HG03066 (cell line): ENCODE data around the gene SMIM23.

Source experiments
- ATAC-seq: cut with Tn5 transposase; IDR thresholded peaks from one replicate; pipeline ENCODE4 v1.9.1; 2021; ENCODE audit warnings: low read depth; ENCODE audit not compliant: unreplicated experiment

SMIM23 gene

DNA sequence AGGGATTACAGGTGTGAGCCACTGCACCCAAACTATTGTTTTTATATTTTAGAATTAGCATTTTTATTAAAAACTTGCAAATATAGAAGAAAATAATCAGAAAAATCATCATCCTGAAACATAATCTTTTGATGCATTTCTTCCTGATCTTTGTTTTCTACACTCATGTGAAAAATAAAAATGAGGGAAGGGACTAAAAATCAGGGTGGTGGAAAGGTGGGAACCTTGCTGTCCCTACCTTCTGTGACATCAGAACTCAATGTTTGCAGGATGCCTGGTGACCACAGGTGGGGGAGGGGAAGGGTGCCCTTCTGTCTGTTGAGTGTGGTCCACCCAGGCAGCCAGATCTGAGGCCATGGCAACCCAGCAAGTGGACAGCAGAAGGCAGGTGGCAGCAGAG lies at the start of gene SMIM23:
TSS of gene SMIM23 (plus strand) at position 301 of the 400 bp plus-strand sequence. CDS start at position 356, 55 bp downstream.
- no peak for ATAC-seq

DNA sequence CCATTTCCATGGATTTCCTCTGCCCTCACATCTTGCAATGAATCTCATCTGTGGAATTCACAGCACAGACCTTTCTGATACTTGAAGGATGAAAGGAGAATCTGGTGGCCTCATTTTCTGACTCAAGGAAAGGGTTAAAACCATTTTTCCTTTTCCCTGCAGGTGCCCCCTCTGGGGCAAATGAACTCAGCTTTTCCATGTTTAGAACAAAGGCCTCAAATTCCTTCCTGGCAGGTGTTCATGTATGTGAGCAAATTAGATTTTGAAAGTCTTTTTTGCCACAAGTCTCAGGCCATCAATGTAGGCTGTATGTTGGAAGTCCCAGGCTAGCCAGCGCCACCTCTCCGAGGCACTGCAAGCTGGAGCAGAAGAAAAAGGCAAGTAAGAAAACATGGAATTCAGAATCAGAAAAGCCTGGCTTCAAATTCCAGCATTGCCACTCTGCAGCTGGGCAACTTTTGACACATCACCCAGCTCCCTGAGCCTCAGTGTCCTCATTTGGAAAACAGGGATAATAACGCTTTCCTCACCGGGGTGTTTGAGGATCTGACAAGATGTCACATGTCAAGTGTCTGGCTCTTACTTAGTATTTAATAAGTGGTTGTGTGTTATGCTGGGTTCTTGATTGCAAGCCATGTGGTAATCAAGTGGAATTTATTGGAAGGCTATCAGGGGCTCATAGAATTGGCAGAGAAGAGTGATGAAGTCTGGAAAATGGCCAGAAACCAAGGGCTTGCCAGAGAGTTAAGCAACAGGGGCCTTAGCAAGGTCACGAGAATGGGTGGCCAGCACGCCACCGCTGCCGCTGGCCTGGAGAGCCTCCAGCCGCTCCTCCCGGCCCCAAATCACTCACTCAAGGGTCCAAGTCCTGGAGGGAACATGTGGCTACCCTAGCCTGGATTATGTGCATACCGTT lies 48.4 kb upstream of the SMIM23 start:
- ATAC-seq: no peak

DNA sequence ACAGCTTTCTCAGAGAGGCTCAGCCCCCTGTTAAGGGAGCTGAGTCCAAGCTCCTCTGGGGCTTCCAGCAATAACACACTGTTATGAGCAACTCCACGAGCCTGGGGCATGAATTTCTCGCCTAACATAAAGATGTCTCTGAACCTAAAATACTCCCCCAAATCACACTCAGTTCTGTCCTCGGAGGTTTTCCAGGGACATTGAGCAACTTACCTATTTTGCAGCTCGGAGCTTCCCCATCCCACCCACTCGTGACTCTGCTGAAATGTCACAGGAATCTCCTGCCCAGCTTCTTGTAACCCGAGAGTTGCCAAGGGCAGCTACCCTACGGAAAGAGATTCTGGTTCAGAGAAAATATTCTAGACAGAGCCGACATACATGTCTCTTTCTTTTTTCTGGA lies 47.1 kb upstream of the SMIM23 start:
- ATAC-seq: no peak

DNA sequence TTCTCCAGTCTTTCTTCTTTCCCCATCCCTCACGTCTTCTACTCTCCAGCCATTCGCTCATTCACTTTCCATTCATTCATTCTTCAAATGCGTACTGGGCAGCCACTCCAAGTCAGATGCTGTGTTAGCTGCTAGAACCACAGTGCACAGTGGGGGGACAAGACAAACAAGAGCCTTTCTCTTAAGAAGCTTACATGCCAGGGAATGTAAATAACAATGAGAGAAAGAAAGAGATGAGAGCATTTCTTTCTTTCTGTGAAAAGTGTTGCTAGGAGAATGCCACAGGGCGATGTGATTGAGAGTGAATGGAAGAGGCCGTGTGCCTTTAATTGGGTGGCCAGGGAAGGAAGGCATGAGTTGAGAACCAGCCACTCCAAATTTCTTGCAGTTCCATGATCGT lies 46.3 kb upstream of the SMIM23 start:
- ATAC-seq: no peak

DNA sequence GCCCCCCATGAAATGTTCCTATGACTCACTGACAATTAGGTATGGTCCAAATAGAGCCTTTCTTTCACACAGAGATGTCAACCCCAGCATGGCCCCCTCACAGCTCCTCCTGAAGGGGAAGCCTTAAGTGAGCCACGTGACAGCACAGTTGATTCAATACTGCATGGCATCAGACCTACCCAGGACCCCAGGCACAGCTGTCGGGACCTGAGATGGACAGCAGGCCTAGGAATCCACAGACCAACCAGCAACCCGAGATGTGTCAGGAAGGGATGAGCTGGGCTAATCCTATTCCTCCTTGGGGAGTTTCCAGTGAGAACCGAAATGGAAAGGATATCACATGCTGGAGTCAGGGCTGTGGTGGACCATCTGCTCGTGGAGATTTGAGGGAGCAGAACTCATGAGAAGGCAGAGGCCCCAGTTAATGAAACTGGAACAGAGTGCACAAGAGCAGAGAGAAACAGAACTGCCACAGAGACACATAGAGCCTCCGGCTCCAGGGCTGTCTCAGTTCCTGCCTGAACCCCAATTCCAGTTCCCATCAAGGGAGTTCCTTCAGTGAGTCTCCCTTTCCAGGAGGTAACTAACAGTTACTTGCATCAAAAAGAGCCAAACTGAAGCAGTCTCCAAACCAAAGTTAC lies 42.1 kb upstream of the SMIM23 start:
- ATAC-seq: no peak

DNA sequence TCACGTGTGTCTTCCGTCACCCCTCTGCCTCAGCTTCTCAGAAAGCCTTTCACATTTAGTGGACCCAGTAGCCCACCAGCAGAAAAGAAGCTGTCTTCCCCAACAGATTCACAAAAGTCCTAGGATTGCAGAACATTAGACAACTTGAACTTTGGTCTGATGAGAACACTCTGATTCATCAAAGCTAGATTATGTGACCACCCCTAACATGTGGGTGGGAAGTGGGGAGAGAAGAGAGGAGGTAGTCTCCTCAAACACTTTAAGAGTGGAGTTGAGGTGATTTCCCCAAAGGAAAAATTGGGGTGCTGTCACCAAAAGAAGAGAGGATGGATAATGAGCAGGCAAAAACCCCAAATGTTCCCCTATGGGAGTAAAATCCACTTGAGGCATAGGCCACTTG lies 41.4 kb upstream of the SMIM23 start:
- ATAC-seq: no peak

DNA sequence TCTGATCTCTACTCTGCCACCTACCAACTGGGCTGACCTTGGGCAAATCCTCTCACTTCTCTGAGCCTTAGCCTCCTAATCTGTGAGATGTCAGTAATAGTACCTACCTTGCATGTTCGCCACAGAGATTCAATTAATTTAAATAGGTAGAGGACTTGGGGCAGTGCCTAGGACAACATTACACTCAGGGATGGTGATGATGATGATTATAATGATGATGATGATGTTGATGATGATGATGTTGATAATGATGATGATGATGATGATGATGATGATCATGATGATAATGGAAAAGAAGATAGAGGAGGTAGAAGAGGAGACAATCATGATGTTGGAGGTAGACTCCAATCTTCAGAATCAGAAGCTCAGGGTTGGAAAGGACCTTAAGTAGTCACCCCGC lies 40.7 kb upstream of the SMIM23 start:
- no peak for ATAC-seq

DNA sequence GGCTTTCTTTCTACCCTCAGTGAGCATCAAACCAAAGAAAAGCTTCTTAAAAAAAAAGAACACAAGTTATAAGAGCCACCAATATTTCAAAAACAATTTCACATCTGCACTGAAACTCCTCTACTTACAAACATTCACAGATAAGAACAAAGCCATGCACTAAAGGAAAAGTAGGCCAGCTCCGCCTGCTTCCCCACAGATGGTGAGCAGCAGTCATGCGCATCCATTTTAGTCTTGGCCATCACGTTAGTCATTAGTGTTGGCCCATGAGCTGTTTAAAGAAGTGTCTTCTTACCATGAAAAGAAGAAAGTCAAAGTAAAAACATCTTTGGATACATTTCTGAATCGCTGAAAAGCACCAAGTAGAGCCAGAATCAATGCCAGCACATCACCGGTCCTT lies 40.0 kb upstream of the SMIM23 start:
- no peak for ATAC-seq

DNA sequence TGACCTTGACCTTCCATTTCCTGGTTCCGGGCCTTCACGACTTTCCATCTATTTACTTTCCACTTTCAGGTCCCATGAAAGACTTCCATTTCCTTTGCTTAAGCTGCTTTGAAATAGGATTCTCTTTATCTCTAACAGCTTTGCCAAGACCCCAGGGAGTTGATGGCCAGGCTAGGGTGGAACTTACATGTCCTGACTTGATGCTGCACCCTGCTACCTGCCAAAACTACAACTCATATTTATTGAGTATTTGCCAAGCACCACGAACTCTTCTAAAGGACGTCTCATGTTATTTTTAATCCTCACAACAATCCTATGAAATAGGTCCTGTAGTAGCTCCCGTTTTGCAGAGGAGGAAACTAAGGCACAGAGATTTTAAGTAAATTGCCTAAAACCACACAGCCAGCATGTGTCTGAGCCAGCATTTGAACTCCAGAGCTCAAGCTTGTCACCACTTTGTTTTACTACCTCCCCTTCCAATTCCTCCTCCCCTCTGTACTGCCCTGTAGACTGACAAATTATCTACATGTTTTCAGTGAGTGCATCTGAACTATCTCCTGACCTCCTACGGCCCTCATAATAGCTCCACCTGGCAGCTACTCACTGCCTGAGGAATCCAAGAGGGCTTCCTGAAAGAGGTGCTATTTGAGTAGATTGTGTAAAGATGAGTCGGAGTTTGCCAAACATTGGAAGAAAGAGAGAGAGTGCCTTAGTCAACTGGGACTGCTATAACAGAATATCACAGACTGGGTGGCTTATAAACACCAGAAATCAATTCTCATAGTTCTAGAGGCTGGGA lies 38.4 kb upstream of the SMIM23 start:
- no peak for ATAC-seq

DNA sequence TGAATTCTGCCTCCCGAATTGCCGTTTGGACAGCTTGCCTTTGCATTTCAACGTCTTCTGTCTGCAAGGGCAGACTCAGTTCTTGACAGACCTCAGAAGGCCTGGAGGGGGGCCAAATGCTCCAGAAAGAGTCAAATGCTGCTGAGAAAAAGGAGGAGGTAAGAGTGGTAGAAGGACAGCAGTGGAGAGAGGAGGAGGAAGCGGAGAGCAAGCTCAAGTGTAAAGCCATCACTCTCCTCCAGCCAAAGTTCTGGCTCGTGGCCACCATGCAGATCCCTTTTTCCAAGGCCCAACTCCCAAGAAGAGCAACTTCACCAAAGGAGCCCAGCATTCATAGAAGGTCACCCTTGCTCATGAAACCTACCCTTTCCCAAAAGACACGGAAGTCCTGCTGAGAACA lies 36.9 kb upstream of the SMIM23 start:
- ATAC-seq: no peak

DNA sequence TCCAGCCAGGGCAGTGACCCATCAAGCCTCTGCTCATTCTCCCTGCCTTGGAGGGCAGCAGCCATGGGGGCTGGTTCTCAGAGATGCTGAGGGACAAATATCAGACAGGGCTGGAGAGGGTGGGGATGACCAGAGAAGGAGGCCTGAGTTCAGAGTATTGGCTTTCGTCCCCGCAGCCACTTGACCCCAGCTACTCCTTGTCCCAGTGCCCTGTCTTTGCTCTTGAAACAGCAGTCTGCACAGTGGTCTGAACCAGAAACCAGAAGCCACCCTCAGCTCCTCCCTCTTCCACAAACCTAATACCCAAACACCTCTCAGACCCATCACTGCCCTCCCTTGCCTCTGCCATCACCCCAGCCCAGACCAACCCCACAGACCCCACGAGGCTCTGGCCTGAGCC lies 36.3 kb upstream of the SMIM23 start:
- no peak for ATAC-seq

DNA sequence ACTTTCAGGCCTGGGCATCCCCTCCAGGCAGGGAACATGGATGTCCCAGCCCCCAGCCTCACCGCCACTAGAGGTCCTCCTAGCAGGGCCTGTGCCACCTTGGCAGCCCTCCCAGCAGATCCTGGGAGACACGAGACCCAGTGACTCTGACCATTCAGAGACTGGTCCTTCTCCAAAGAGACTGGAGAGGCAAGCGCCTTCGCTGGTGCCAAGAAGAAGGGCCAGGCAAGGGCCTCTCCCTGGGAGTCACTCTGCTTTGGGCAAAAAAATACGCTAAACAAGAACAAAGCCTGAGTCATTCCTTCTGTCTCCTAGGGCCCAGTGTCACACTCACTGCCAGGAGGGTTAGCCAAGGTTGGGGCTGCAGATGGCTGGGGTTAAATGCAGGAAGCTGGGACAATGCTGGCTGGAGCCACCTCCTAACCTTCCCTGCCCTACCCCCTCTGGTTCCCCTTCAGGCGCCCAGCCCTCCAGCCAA lies 35.3 kb upstream of the SMIM23 start:
- no peak for ATAC-seq

DNA sequence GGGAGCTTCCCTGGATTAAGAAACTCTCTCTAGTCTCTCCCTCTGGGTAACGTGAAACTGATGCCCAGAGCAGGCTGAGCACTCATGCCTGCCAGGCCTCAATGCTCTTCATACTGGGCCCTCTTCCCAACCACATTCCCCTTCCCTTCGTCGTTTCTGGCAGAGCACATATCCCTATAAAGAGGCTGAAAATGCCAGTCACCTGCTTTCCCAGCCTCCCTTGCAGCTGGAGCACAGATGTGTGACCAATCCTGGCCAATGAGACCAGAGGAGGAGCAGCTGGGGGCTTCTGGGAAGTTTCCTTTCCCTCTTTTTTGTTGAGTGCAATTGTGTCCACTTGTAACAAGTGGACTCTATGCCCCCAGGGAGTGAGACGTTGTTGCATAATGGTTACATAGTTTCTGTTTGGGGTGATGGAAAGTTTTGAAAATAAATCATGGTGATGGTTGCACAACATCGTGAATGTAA lies 30.2 kb upstream of the SMIM23 start:
- no peak for ATAC-seq

DNA sequence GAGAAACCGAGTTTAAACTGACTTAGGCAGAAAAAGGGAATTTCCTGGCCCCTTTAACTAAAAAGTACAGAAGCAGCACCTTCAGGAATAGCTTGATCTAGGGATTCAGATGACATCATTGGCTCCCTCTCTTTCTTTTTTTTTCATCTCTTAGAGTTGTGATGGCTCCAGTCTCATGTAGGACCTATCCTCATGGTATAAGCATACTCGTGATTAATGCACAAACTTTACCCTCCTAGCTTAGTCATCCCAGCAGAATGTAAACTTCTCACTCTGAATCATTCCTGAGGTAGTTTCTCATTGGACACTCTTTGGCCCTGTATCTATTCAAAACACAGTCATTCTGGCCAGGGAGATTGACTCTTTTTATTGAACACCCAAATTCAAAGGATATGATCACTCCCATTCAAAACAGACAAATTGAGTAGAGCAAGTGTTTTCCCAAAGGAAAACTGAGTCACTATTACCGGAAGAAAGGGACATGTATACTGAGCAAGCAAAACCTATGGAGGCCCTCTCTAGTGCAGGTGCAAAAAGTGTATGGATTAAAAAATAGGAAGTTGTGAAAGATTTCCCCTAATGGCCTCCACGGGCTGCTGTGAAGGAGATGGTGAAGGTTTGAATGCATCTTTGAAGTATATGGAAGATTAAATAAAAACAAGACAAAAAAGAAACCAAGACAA lies 27.6 kb upstream of the SMIM23 start:
- no peak for ATAC-seq

DNA sequence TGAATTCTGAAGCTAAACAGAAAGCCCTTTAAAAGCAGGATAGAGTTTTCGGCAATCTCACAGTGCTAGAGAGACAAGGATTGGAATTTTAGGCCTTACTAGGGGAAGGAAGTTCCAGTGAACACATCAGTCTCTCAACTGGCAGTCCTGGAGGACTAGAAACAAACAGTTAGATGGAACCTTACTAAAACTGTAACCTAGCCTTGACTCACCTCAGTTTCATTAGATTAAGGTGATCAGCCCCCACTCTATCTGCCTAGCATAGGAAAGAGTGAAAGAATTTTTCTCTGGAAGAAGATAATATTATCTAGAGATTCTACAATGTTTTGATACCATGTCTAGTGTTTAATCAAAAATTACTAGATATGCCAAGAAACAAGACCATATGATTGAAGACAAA lies 25.8 kb upstream of the SMIM23 start:
- no peak for ATAC-seq

DNA sequence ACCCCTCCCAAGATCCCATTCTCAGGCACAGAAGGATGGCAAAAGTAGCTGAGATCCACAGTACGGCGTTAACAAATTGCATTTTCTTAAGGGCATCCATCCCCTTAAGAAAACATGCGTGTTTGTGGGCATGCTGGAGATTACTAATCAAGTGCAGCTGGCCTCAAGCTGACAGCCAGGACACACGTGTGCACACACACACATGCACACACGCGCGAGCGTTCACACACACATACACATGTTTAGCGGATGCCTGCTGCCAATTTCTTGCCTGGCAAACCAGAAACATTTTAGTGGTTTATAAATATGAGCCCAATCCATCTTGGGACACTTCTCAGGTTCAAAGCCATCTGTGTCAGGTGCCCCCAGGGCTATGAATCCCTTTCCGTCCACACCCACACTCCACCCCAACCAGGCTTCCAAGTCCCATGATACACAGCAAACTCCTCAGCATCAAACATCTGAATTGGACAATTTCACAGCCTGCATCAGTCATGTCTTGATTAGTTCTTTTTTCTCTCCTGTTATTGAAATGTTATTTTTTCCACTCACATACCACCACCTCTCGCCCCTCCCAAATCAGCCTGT lies 23.5 kb upstream of the SMIM23 start:
- no peak for ATAC-seq

DNA sequence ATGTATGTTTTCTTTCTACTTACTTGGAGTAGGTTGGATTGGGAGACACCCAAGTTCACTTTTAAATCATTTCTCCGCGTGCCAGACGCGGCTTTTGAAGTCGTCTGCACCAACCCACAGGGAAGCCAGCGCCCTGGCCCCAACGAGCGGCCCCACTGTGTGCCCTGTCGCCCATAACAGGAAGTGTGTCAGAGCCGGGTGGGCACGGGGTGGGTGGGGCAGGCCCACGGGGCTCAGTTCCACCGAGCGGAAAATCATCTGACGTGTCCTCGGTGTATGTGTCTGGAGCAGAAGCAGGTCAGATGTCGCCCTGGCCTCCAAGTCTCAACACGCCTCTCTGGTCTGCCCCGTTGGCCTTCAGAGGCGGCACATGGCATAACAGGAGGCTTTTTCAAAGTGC lies 22.7 kb upstream of the SMIM23 start:
- ATAC-seq: no peak

DNA sequence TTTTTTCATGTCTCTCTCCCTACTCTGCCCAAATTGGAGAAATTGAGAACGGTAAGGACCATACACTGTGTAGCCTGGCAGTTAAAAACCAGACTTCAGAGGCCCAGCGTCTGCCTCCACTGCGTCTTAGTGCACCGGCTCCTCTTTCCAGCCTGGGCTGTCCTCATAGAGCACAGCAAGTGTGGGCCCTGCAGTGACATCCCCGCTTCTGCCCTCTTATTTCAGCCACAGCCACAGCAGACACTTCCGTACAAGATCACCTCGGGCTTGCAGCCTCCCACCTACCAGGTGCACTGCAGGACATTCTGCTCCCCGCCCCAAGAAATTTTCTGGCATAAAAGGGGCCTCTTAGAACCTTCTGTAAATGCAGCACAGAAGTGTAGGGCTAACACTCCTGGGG lies 21.4 kb upstream of the SMIM23 start:
- no peak for ATAC-seq

DNA sequence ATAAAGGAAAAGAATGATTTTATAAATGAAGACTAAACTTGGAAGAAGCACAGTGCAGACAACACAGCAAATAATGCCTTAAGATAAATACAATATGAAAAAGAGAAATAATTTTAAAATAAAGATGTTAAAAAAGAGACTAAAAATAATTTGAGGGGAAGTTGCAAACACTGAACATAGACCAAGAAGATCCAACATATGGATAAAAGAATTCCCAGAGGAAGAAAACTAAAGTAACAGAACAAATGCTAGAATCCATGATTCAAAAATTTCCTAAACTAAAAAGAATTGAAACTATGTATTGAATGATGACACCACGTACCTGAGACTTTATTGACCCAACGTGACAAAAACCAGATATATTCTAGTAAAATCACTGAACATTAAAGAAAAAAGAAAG lies 18.7 kb upstream of the SMIM23 start:
- no peak for ATAC-seq

DNA sequence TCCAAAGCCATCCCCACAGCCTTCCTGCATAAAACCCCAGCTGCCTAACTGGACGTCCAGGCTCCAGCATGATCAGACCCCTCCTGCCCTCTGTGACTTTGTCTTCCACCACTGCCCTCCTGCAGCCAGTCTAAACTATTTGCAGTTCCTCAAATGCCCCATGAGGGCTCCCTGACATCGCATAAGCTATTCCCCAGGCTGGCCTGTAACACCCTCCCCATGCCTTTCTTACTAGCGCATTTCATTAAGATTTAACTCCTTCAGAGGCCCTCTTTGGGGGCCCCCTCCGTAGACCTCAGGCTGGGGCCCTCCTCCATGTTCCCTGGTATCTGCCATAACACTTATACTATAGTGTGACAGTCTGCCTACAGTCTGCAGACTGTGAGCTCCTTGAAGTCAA lies 15.5 kb upstream of the SMIM23 start:
- ATAC-seq: no peak
